NCI-H187 (cell line): Measurements from ENCODE around the gene CHN1.

Source experiments
- DNase-seq, 2 experiments: peaks; one replicate each; lab custom pipeline; 2025; lab: John Stamatoyannopoulos, UW

CHN1 gene

GRCh38 chr2:175010848-175011254 is 5.7 kb upstream of the CHN1 start:
- peak; percentile 59 to 90 for DNase-seq

DNA sequence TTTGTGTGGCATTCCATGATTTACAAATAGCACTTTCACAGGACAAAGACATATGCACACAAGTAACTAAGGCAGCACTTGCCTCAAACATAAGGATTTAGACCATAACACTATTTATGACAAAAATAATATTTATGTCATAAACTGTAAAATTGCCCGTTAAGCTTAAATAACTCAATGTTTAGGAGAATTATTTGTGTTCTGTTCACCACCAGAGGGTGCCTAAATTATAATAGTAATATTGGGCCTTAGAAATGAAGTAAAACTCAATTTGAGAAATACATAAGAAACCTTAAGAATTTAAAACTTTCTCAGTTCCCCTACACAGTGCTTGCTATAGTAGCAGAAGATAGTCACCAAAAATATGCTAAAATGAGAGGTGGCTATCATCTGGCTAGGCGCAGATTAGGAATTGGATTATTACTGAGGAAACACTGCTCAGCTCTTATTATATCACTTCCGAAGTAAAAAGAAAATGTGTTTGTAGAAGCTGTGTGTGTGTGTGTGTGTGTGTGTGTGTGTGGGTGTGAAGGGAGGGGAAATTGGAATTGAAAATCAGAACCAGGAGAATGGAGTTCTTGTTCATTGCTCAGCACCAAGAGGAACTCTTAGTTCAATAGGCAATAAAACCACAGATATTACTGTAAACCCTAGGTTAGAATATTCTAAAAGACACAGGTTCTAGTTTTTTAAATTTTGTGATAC is 4.9 kb upstream of the CHN1 start:
- DNase-seq = no peak

GRCh38 chr2:175008801-175009495 is 3.8 kb upstream of the CHN1 start:
- DNase-seq = no peak

- DNase-seq = no peak
These were observed 2.8 kb upstream of the CHN1 start for GRCh38 chr2:175008009-175008408.

DNA sequence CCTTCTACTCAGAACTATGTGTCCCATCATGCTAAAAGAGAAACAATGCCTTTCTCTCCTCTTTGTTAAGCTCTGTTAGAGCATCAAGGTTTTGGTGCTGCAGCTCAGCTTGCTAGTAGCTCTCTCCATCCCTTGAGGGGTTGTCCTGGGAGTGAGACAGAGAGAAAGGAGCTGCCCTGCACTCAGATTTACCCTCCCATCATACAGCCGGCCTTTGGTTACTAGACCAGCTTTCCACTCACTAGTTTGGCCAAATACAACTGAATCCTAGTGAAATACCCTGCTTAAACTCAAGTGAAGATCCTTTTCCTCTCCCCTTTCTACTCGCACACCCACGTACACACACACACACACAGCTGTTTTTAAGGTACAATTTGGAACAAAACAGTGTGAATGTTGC is 2.3 kb upstream of the CHN1 start:
- no peak for DNase-seq

- no peak for DNase-seq
These were observed 1.1 kb upstream of the CHN1 start for GRCh38 chr2:175006281-175006680.

GRCh38 chr2:175005733-175006264 is 618 bp upstream of the CHN1 start:
- DNase-seq = no peak

DNA sequence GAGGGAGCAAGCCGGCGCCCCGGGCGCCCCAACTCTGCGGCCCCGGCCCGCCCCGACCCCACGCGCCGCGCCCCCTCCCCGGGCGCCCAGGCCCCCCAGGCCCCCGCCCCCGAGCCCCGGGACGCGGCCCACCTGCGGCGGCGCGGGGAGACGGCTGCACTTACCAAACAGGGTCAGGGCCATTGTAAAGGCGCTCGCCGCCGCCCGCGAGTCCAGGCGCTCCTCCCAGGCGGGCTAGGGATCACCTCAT is 526 bp downstream of the CHN1 start:
- DNase-seq = no peak

DNA sequence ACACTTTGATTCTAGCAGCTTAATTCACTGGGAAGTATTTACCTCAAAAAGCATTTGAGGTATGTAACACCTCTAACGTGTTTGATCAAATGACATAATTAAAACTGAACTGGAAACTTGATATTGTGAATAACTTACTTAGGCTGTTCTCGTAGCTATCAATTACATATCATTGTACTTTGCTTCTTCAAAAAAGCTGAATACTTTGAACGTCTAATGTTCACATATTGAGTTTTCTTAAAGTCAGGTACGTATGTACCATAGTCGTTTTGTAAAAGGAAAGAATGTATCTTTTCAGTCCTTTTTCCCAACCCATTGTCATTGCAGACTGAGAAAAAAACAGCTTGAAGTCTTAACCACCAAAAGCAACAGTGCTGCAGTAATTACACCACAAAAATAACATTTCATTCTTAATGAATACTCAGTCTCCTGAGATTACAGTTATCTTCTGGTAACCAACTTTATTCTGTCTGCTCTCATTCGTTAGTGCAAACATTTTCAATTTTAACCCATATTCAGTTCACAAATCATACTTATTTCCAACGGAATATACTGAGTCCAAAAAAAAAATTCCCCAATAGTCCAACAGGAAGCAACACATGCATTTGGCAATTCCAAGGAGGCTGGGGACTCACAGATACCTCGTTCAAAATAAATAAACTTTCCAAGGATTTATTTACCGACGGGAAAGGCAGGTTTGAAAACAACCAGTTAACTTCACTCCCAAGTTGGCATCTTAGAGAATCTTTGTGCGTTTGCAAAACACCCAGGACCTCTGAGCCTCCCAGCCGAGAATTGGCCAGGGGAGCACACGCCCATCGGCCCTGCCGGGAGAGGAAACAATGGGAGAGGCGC is 1.1 kb downstream of the CHN1 start:
- DNase-seq = no peak

DNA sequence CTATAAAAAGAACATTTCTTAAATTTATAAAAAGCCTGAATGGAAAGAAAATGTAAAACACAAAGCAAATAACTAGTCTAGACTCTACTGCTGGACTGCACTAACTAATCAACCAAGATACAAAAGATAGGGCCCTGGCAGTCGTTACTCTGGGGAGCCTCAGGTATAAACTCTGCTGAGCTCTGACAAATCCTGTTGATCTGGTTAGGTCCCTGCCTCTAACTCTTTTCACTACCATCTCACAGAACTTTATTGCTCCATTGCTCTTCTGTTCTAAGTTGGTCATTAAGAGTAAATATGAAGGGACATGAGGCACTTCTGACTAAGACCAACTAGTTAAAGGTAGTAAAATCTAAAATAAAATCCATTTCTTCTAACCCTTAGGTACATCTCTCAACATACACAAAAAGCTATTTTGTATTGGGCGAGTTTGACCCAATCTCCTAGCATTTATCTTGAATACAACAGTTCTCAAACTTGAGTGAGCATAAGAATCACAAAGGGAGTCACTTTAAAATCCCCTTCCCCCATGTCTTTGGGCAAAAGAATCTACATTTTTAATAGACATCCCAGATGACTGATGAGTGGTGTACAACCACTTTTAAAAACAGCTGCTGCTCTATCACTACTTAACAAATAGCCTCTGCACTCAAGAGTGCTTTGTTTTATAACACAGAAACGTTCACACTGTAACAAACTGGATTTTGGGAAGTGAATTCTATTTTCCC is 2.5 kb downstream of the CHN1 start:
- DNase-seq = no peak

GRCh38 chr2:175001566-175001965 is 3.6 kb downstream of the CHN1 start:
- DNase-seq = no peak

GRCh38 chr2:174997110-174997509 is 8.1 kb downstream of the CHN1 start:
- DNase-seq = no peak

- DNase-seq = no peak
These were observed 8.6 kb downstream of the CHN1 start for GRCh38 chr2:174996622-174997021.

DNA sequence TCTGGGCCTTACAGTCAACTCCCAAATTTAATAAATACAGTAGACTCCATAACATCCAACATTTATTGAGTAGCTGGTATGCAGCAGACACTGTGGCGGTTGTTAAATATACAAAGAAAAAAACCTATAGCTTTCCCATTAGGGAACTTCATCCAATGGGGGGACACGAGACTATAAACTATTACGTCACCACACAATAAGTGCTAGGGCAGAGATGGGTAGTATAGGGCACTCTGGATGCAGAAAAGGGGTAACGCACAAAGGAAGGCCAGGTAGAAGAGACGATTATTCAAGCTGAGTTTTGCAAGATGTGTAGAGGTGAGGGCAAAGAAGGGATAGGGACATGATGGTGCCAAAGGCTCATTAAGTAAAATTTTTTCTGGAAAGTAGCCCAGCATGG is 10.8 kb downstream of the CHN1 start:
- no peak for DNase-seq

DNA sequence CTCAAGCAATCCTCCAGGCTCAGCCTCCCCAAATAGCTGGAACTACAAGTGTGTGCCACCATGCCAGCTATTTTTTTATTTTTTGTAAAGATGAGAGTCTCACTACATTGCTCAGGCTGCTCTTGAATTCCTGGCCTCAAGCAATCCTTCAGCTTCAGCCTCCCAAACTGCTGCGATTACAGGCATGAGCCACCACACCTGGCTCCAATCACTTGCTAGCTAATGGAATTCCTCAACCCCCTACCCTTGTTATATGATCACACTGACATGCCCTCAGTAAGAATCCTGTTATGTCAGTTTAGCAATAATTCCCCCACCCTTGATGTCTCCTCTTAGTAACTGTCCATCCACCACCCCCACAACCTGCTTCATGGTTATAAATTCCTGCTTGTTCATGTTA is 12.3 kb downstream of the CHN1 start:
- no peak for DNase-seq

- DNase-seq = no peak
These were observed 19.6 kb downstream of the CHN1 start for GRCh38 chr2:174985614-174986013.

DNA sequence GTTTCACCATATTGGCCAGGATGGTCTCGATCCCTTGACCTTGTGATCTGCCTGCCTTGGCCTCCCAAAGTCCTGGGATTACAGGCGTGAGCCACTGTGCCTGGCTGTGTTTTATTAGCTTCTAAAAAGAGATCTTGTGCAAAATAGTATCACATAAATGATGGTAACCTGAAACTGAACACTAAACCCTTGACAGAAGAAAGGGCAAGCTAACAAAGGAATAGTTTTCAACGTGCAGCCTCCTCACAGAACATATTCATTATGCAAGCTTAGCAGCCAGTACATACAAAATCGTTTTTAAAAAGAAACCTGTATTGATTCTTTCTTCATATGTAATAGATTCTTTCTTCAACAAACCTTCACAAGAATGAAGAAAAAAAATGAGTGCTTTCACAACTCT is 20.6 kb downstream of the CHN1 start:
- DNase-seq = no peak

DNA sequence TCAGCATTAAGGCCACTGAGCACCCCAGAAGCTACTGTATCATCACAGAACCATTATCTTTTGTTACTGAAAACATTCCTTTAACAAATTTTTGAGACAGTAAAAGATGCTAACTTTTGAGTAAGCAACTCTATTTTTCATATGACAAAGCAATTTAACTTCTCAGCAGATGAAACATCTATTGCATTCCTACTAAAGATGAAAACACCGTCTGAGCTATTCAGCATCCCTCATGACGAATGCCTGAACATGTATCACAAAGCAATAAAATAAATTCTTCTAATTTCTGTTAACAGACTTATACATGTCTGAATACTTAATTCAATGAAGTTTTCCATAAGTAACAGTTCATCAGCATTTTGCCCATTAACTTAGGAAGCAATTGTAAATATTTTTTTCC is 23.9 kb downstream of the CHN1 start:
- no peak for DNase-seq

DNA sequence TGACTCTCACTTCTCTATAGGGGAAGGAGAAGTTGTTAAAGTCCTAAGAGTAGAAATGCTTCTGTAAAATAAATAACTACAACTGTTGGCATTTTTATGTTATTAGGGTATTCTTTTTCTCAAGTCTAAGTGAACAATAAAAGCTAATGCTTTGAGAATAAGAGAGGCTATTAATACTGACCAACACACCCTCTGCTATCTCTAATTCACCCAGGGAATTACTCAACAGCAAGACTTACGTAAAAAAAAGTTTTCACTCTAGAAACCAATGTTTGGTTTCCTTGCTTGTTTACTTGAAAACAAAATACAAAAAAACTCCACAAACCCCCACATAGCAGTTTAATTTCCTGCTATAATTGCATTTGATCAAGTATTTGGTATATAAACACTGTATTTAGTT is 25.2 kb downstream of the CHN1 start:
- no peak for DNase-seq

DNA sequence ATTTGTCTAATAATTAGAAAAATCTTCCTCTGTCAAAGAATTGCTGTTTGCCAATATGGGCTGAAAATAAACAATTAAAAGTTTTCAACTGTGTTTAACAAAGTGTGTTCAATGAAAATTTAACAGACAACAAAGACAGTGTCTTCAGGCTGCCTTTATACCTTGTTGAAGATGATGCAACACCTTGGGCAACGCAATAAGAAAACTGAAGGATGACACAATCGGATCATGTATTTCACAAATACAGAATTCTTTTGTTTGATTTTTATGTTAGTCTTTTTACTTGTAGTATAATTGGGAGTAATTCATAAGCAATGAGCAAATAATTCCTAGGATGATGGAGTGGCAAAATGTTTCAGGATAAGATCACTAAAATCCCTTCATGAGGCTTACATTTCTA is 27.8 kb downstream of the CHN1 start:
- no peak for DNase-seq

DNA sequence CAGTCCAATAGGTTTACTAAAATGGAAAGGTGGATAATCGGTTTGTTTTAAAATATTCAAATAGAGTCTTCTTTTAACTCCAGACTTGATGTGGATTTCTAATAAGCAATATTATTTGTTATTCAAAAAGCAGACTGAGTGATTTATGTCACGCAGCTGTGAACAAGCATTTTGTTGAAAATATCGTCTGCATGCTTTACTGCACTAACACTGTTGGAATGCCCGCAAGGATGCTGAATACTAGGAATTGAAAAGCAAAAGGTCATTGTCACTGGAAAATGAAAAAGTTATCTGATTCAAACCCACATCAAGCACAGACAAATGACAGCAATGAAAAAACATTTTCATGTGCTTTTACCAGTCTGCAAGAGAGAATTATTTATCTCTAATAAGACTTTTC is 31.1 kb downstream of the CHN1 start:
- DNase-seq = no peak

GRCh38 chr2:174972924-174973323 is 32.3 kb downstream of the CHN1 start:
- DNase-seq = no peak
